ENCODE results near the gene TUFM. TPM values are rescaled to one million over a fixed set of nuclear protein-coding genes. Genes with fewer than 3 reads are reported as not detected.
"Not testable (repeated sequence)": the region's sequence is repeated elsewhere in the genome, so short reads cannot be mapped to it uniquely, and the experiment has no call there.

TUFM gene
- total RNA-seq, 5 donors from 2014 or later (not counting 1 experiment from before 2014, with no cell fraction given): 90.2 to 131 (median 105) TPM

DNA sequence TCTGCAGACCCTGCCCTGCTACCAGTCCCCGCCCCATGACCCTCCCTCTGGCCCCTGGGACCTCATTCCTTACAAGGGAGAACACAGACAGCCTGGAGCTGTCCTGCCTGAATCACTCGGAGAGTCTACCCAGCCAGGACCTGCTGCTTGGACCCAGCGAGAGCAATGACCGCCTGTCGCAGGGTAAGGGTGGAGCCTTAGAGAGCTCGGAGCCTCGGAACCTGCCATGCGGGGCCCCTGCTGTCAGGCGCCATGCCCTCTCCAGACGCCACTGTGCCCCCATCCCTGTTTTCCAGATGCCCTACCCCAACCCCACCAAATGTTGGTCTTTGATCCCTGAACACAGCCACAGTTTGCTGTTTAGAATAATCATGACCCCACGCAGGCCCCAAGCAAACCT lies 23.1 kb upstream of the TUFM start:
- peaks cover 0 to 16% of the 10 kb centered on the region in 2 experiments for H3K4me1 ChIP-seq (ENCODE audit: control insufficient read depth in 1 of 2, extremely low read depth in 1 of 2, insufficient read depth in 2 of 2, low read length in 2 of 2)
- no peak overlapping the region for H3K27ac ChIP-seq (ENCODE audit: low read length)
- no peak overlapping the region for H3K4me3 ChIP-seq (ENCODE audit: control insufficient read depth in 1 of 2, extremely low read depth in 1 of 2, low read length in 1 of 2)
- CTCF ChIA-PET: no interaction called here
- Mint-ChIP-seq H3K9me3 (no peaks in the 10 kb centered on the region), H3K4me1 (peaks cover 14 to 19% (median 18%) of the 10 kb centered on the region in 3 donors), H3K27me3 (no peaks in the 10 kb centered on the region), H3K36me3 (peaks cover 19% of the 10 kb centered on the region), H3K27ac (no peak overlapping the region), H3K4me3 (no peak overlapping the region)
- H3K27me3 ChIP-seq (replicated peaks in 1 of 2; ENCODE audit: control insufficient read depth in 2 of 2, extremely low read depth in 1 of 2, insufficient read depth in 2 of 2, low read length in 1 of 2): peaks cover 0 to 1% of the 10 kb centered on the region in 2 experiments
- WGBS (ENCODE audit: insufficient coverage): 96% methylated on average over 11 of the region's 11 CpGs
- POLR2A ChIA-PET: no interaction called here
- ATAC-seq (replicated peaks in 1 of 4): no peak
- no peak for DNase-seq
- peaks cover 8 to 57% of the 10 kb centered on the region in 2 donors for H3K36me3 ChIP-seq (ENCODE audit: control insufficient read depth in 2 of 2, extremely low read depth in 1 of 2, insufficient read depth in 1 of 2, low read length in 1 of 2)
- no peaks in the 10 kb centered on the region for H3K9me3 ChIP-seq

DNA sequence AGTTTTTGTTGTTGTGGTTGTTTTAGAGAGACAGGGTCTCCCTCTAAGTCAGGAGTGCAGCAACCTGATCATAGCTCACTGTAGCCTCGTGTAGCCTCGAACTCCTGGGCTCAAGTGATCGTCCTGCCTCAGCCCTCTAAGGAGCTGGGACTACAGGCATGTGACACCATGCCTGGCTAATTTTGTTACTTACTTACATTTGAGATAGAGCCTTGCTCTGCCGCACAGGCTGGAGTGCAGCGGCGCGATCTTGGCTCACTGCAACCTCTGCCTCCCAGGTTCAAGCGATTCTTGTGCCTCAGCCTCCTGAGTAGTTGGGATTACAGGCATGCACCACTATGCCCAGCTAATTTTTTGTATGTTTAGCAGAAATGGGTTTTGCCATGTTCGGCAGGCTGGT lies 21.5 kb upstream of the TUFM start:
- H3K27ac ChIP-seq (ENCODE audit: low read length); H3K4me3 Mint-ChIP-seq; H3K9me3 ChIP-seq; H3K9me3 Mint-ChIP-seq; DNase-seq; H3K27ac Mint-ChIP-seq; CTCF ChIA-PET; ATAC-seq (replicated peaks in 1 of 4); H3K27me3 Mint-ChIP-seq; H3K27me3 ChIP-seq (replicated peaks in 1 of 2; ENCODE audit: control insufficient read depth in 2 of 2, extremely low read depth in 1 of 2, insufficient read depth in 2 of 2, low read length in 1 of 2); POLR2A ChIA-PET; H3K4me3 ChIP-seq (ENCODE audit: control insufficient read depth in 1 of 2, extremely low read depth in 1 of 2, low read length in 1 of 2): not testable (repeated sequence)
- H3K4me1 ChIP-seq (ENCODE audit: control insufficient read depth in 1 of 2, extremely low read depth in 1 of 2, insufficient read depth in 2 of 2, low read length in 2 of 2): peaks cover 0 to 26% of the 10 kb centered on the region in 2 experiments
- Mint-ChIP-seq H3K4me1 (peaks cover 25 to 26% (median 25%) of the 10 kb centered on the region in 3 donors), H3K36me3 (peaks cover 19% of the 10 kb centered on the region)
- WGBS (ENCODE audit: insufficient coverage): 100% methylated on average over 4 of the region's 9 CpGs
- peaks cover 8 to 47% of the 10 kb centered on the region in 2 donors for H3K36me3 ChIP-seq (ENCODE audit: control insufficient read depth in 2 of 2, extremely low read depth in 1 of 2, insufficient read depth in 1 of 2, low read length in 1 of 2)

DNA sequence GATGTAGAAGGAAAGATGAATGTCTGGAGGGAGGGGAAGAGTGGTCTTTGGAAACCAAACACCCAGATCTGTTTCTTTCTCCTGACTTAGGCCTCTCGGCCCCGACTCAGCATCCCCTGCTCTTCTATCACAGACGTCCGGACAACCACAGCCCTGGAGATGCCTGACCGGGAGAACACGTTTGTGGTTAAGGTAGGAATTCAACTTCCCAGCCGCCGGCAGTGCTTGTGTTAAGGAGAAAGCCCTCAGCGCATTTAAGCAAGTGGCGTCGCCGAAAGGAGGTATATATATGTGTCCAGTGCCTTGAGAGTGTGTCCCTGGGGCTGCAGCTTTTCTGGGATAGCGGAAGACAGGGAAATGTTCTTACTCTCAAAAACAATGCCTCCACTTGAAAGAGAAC lies 21.1 kb upstream of the TUFM start:
- ChIA-PET CTCF (no interaction called here), POLR2A (no interaction called here)
- DNase-seq (no peak), ATAC-seq (replicated peaks in 1 of 4) (no peak)
- no peak overlapping the region for H3K4me3 Mint-ChIP-seq
- 100% methylated on average over 2 of the region's 13 CpGs for WGBS (ENCODE audit: insufficient coverage)
- H3K4me1 ChIP-seq (ENCODE audit: control insufficient read depth in 1 of 2, extremely low read depth in 1 of 2, insufficient read depth in 2 of 2, low read length in 2 of 2): peaks cover 2 to 30% of the 10 kb centered on the region in 2 experiments
- no peaks in the 10 kb centered on the region for H3K27me3 Mint-ChIP-seq
- peaks cover 8 to 45% of the 10 kb centered on the region in 2 donors for H3K36me3 ChIP-seq (ENCODE audit: control insufficient read depth in 2 of 2, extremely low read depth in 1 of 2, insufficient read depth in 1 of 2, low read length in 1 of 2)
- H3K27ac ChIP-seq (ENCODE audit: low read length): no peak overlapping the region
- H3K27me3 ChIP-seq (replicated peaks in 1 of 2; ENCODE audit: control insufficient read depth in 2 of 2, extremely low read depth in 1 of 2, insufficient read depth in 2 of 2, low read length in 1 of 2): no peaks in the 10 kb centered on the region
- H3K36me3 Mint-ChIP-seq: peaks cover 19% of the 10 kb centered on the region
- peaks cover 25 to 26% (median 26%) of the 10 kb centered on the region in 3 donors for H3K4me1 Mint-ChIP-seq
- no peak overlapping the region for H3K4me3 ChIP-seq (ENCODE audit: control insufficient read depth in 1 of 2, extremely low read depth in 1 of 2, low read length in 1 of 2)
- no peaks in the 10 kb centered on the region for H3K9me3 ChIP-seq
- H3K9me3 Mint-ChIP-seq: no peaks in the 10 kb centered on the region
- no peak overlapping the region for H3K27ac Mint-ChIP-seq

DNA sequence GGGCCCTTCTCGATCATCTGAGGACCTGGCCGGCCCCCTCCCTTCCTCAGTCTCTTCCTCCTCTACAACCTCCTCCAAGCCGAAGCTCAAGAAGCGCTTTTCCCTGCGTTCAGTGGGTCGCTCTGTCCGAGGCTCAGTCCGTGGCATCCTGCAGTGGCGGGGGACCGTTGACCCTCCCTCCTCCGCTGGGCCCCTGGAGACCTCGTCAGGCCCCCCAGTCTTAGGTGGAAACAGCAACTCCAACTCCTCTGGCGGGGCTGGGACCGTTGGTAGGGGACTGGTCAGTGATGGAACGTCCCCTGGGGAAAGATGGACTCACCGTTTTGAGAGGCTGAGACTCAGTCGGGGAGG lies 20.3 kb upstream of the TUFM start:
- Mint-ChIP-seq H3K36me3 (peaks cover 19% of the 10 kb centered on the region), H3K9me3 (no peaks in the 10 kb centered on the region), H3K4me3 (peak overlapping the region in 1 of 3 donors; percentile 39), H3K27ac (no peak overlapping the region), H3K27me3 (no peaks in the 10 kb centered on the region), H3K4me1 (peaks cover 26 to 28% (median 28%) of the 10 kb centered on the region in 3 donors)
- DNase-seq: no peak
- Histone ChIP-seq H3K27ac (ENCODE audit: low read length) (no peak overlapping the region), H3K4me3 (ENCODE audit: control insufficient read depth in 1 of 2, extremely low read depth in 1 of 2, low read length in 1 of 2) (no peak overlapping the region), H3K27me3 (replicated peaks in 1 of 2; ENCODE audit: control insufficient read depth in 2 of 2, extremely low read depth in 1 of 2, insufficient read depth in 2 of 2, low read length in 1 of 2) (no peaks in the 10 kb centered on the region), H3K36me3 (ENCODE audit: control insufficient read depth in 2 of 2, extremely low read depth in 1 of 2, insufficient read depth in 1 of 2, low read length in 1 of 2) (peaks cover 8 to 37% of the 10 kb centered on the region in 2 donors), H3K4me1 (ENCODE audit: control insufficient read depth in 1 of 2, extremely low read depth in 1 of 2, insufficient read depth in 2 of 2, low read length in 2 of 2) (peaks cover 2 to 33% of the 10 kb centered on the region in 2 experiments), H3K9me3 (no peaks in the 10 kb centered on the region)
- ATAC-seq (replicated peaks in 1 of 4): no peak
- ChIA-PET CTCF (no interaction called here), POLR2A (no interaction called here)
- 96% methylated on average over 16 of the region's 17 CpGs for WGBS (ENCODE audit: insufficient coverage)

DNA sequence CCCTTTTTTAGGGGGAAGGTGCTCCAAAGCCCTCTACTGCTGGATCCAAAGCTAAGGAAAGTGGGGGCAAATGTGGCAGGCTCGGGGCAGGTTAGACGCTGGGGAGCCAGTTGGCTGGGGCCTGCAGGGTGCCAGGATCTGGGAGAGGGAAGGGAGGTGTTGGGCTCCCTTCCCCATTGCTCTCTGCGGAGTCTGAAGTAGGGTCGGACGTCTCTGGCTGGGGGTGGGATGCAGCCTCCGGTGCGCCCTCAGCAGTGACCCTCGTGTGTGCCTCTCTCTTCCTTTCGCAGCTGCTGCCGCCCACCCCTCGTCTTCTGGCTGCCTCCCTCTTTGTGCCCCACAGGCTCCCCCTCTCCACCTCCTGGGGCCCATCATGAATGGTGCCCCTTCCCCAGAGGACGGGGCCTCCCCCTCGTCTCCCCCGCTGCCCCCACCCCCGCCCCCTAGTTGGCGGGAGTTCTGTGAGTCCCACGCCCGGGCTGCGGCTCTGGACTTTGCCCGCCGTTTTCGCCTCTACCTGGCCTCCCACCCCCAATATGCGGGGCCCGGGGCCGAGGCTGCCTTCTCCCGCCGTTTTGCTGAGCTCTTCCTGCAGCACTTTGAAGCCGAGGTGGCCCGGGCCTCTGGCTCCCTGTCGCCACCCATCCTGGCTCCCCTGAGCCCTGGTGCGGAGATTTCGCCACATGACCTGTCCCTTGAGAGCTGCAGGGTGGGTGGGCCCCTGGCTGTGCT lies 19.7 kb upstream of the TUFM start:
- H3K27ac ChIP-seq (ENCODE audit: low read length): no peak overlapping the region
- H3K9me3 ChIP-seq: no peaks in the 10 kb centered on the region
- H3K9me3 Mint-ChIP-seq: no peaks in the 10 kb centered on the region
- peak overlapping the region in 2 of 3 donors; percentile 39 to 98 for H3K4me3 Mint-ChIP-seq
- peaks cover 8 to 32% of the 10 kb centered on the region in 2 donors for H3K36me3 ChIP-seq (ENCODE audit: control insufficient read depth in 2 of 2, extremely low read depth in 1 of 2, insufficient read depth in 1 of 2, low read length in 1 of 2)
- H3K4me1 ChIP-seq (ENCODE audit: control insufficient read depth in 1 of 2, extremely low read depth in 1 of 2, insufficient read depth in 2 of 2, low read length in 2 of 2): peaks cover 2 to 33% of the 10 kb centered on the region in 2 experiments
- no peaks in the 10 kb centered on the region for H3K27me3 Mint-ChIP-seq
- ATAC-seq (replicated peaks in 1 of 4) (no peak), DNase-seq (no peak)
- ChIA-PET CTCF (interaction anchor here in 1 of 2 donors (1.3 kb wide), 1 partner anchor 10 kb away, joined by 3 read pairs; no protein-coding TSS in a partner anchor), POLR2A (no interaction called here)
- peaks cover 26 to 28% (median 28%) of the 10 kb centered on the region in 3 donors for H3K4me1 Mint-ChIP-seq
- WGBS (ENCODE audit: insufficient coverage): 92% methylated on average over 23 of the region's 32 CpGs
- H3K27ac Mint-ChIP-seq: no peak overlapping the region
- H3K36me3 Mint-ChIP-seq: peaks cover 19% of the 10 kb centered on the region
- H3K4me3 ChIP-seq (ENCODE audit: control insufficient read depth in 1 of 2, extremely low read depth in 1 of 2, low read length in 1 of 2): no peak overlapping the region
- H3K27me3 ChIP-seq (replicated peaks in 1 of 2; ENCODE audit: control insufficient read depth in 2 of 2, extremely low read depth in 1 of 2, insufficient read depth in 2 of 2, low read length in 1 of 2): no peaks in the 10 kb centered on the region

DNA sequence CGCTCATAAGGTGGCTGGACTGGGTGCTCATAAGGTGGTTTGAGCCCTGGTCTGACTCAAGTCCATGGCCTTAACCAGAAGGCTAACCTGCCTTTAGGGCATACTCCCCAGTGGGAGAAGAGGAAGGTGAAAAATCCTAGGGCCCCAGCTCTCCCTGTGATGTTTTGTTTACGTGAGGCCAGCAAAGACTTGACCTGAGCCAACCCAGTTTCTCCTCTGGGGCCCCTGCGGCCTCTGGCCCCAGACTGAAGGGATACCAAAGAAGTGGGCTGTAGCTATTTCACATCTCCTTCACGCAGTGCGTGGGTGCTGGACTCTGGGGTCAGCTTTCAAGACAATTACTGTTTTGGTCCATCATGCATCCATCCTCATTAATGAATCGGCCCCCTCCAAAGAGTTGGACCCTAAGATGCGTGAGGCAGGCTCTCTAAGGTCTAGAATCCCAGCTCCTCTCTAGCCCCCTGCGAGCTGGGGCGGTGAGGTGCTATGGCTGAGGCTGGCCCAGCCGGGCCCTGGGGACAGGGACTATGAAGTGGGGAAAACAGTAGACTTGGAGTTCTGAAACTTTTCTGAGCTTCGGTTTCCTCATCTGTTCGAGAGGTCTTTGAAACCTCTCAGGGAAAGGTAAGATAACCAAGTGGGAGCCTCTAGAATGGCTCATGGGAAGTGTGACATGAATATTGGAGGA lies 19.0 kb upstream of the TUFM start:
- Histone ChIP-seq H3K9me3 (no peaks in the 10 kb centered on the region), H3K4me1 (ENCODE audit: control insufficient read depth in 1 of 2, extremely low read depth in 1 of 2, insufficient read depth in 2 of 2, low read length in 2 of 2) (peaks cover 2 to 33% of the 10 kb centered on the region in 2 experiments), H3K4me3 (ENCODE audit: control insufficient read depth in 1 of 2, extremely low read depth in 1 of 2, low read length in 1 of 2) (no peak overlapping the region), H3K27ac (ENCODE audit: low read length) (no peak overlapping the region), H3K27me3 (replicated peaks in 1 of 2; ENCODE audit: control insufficient read depth in 2 of 2, extremely low read depth in 1 of 2, insufficient read depth in 2 of 2, low read length in 1 of 2) (no peaks in the 10 kb centered on the region), H3K36me3 (ENCODE audit: control insufficient read depth in 2 of 2, extremely low read depth in 1 of 2, insufficient read depth in 1 of 2, low read length in 1 of 2) (peaks cover 4 to 27% of the 10 kb centered on the region in 2 donors)
- CTCF ChIA-PET: interaction anchor here in 1 of 2 donors (0.5 to 1.3 kb wide), 2 partner anchors 11 to 1942 kb away, joined by 3 read pairs; no protein-coding TSS in a partner anchor
- ATAC-seq (replicated peaks in 1 of 4) (no peak), DNase-seq (no peak)
- Mint-ChIP-seq H3K27me3 (no peaks in the 10 kb centered on the region), H3K36me3 (peaks cover 17% of the 10 kb centered on the region), H3K27ac (peak overlapping the region; percentile 23 to 98), H3K4me3 (peak overlapping the region; percentile 94 to 98 (median 96)), H3K4me1 (peaks cover 26 to 28% (median 28%) of the 10 kb centered on the region in 3 donors), H3K9me3 (no peaks in the 10 kb centered on the region)
- WGBS (ENCODE audit: insufficient coverage): 86% methylated on average over 8 of the region's 12 CpGs
- POLR2A ChIA-PET: interaction anchor here (0.6 to 1.4 kb wide), 2 partner anchors 14 to 43 kb away, joined by 3 to 6 read pairs; no protein-coding TSS in a partner anchor

All from T-cell (primary cell).